ENCODE measurements around the gene NFIB.

Gene NFIB

DNA sequence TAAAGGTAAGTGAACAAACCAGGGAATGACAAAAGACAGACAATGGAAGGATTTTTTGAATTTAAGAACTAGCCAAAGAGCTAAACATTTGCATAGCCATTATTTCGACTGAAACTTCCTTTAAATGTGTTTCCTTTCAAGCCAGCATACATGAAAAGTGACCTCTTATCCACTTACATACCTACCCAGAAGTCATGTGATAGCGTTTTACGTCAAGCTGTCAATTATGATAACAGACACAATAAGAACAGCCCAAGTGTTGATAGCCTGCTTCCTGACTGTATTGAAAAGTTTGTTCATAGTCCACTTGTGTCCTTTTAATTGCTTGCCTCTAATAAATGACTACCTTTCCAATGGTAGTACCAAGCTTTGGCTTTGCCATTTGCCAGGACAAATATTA is 206.0 kb downstream of the NFIB start:
- FAIRE-seq, result no peak
- DNase-seq (ENCODE audit: insufficient read length, low spot score), result no peak
- TF ChIP-seq, protein P1, sequence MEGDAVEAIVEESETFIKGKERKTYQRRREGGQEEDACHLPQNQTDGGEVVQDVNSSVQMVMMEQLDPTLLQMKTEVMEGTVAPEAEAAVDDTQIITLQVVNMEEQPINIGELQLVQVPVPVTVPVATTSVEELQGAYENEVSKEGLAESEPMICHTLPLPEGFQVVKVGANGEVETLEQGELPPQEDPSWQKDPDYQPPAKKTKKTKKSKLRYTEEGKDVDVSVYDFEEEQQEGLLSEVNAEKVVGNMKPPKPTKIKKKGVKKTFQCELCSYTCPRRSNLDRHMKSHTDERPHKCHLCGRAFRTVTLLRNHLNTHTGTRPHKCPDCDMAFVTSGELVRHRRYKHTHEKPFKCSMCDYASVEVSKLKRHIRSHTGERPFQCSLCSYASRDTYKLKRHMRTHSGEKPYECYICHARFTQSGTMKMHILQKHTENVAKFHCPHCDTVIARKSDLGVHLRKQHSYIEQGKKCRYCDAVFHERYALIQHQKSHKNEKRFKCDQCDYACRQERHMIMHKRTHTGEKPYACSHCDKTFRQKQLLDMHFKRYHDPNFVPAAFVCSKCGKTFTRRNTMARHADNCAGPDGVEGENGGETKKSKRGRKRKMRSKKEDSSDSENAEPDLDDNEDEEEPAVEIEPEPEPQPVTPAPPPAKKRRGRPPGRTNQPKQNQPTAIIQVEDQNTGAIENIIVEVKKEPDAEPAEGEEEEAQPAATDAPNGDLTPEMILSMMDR (IDR thresholded peaks at IDR 0.05; ENCODE audit: insufficient read depth, missing control alignments), result no peak

- no peak for FAIRE-seq
- TF ChIP-seq, protein P1 (IDR thresholded peaks at IDR 0.05; ENCODE audit: insufficient read depth, missing control alignments), result no peak
- no peak for DNase-seq (ENCODE audit: insufficient read length, low spot score)
Measured at GRCh38 chr9:14107495-14107894, 206.4 kb downstream of the NFIB start.

GRCh38 chr9:14106699-14107098 is 207.2 kb downstream of the NFIB start:
- FAIRE-seq (no peak), DNase-seq (ENCODE audit: insufficient read length, low spot score) (no peak)
- TF ChIP-seq, protein P1 (IDR thresholded peaks at IDR 0.05; ENCODE audit: insufficient read depth, missing control alignments), result no peak

DNA sequence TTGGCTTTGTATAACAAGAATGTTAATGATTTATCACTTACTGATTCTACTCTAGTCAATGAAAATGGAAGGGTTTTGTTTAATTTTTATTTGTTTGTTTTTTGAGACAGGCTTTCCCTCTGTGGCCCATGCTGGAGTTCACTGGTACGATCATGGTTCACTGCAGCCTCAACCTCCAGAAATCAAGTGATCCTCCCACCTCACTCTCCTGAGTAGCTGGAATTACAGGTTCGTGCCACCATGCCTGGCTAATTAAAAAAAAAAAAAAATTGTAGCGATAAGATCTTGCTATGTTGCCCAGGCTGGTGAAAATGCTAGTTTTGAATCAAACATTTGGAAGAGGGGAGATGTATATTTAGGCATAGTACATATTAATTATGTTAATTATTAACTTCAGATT is 209.4 kb downstream of the NFIB start:
- TF ChIP-seq, protein P1 (IDR thresholded peaks at IDR 0.05; ENCODE audit: insufficient read depth, missing control alignments), result no peak
- FAIRE-seq, result no peak
- no peak for DNase-seq (ENCODE audit: insufficient read length, low spot score)

GRCh38 chr9:14103115-14103514 is 210.8 kb downstream of the NFIB start:
- DNase-seq (ENCODE audit: insufficient read length, low spot score), result no peak
- no peak for FAIRE-seq
- TF ChIP-seq, protein P1 (IDR thresholded peaks at IDR 0.05; ENCODE audit: insufficient read depth, missing control alignments), result no peak

- DNase-seq (ENCODE audit: insufficient read length, low spot score), result no peak
- TF ChIP-seq, protein P1 (IDR thresholded peaks at IDR 0.05; ENCODE audit: insufficient read depth, missing control alignments), result no peak
- no peak for FAIRE-seq
Measured at GRCh38 chr9:14099737-14100136, 214.2 kb downstream of the NFIB start.

GRCh38 chr9:14098486-14099180 is 215.3 kb downstream of the NFIB start:
- FAIRE-seq (peak; percentile 6), DNase-seq (ENCODE audit: insufficient read length, low spot score) (no peak)
- TF ChIP-seq, protein P1 (IDR thresholded peaks at IDR 0.05; ENCODE audit: insufficient read depth, missing control alignments), result no peak

Data from D721Med (cell line).